A673 (cell line): ENCODE data around the gene CYP4B1.

Experiments used
- CTCF ChIP-seq: fragments of 300-800, 200-600 bp; sonication (generic); conservative IDR thresholded peaks from 2 replicates; pipeline ENCODE4 v1.5.1; 2017; ENCODE audit warnings: low read depth, mild to moderate bottlenecking, antibody characterized with exemption, low read length, moderate library complexity, mixed read lengths
- EZH2 ChIP-seq: fragments of 200-600 bp; sonication (generic); IDR thresholded peaks from 2 replicates; pipeline ENCODE4 v1.6.1; 2017; ENCODE audit warnings: borderline replicate concordance, low read depth, mild to moderate bottlenecking, mixed read lengths, antibody characterized with exemption, low read length; ENCODE audit not compliant: poor library complexity, severe bottlenecking

GRCh38 chr1:46793126-46793525 lies 5.7 kb upstream of the CYP4B1 start:
- no peak for TF ChIP-seq CTCF
- TF ChIP-seq EZH2: no peak
